Activated CD8-positive, alpha-beta T cell treated with anti-CD3 and anti-CD28 coated beads for 36 hours (primary cell): ENCODE measurements around the gene CUL3. TPM values are rescaled to one million over a fixed set of nuclear protein-coding genes. Genes with fewer than 3 reads are reported as not detected.

Source experiments
- ATAC-seq: fragments of 200-7000 bp; cut with Tn5 transposase; one replicate; pipeline ENCODE4 v1.10.0; 2021; ENCODE audit warnings: mild to moderate bottlenecking, moderate library complexity
- CTCF ChIA-PET: fragments of 350-600 bp; sonication (Branson Sonifier 250); formaldehyde crosslinking; loops from one replicate; lab custom pipeline; 2021; ENCODE audit warnings: antibody characterized with exemption; lab: Charles Lee
- POLR2A ChIA-PET: fragments of 350-600 bp; sonication (Branson Sonifier 250); formaldehyde crosslinking; loops from one replicate; lab custom pipeline; 2021; ENCODE audit warnings: antibody characterized with exemption; lab: Charles Lee
- DNase-seq: peaks from one replicate; pipeline ENCODE4 v3.0.0-alpha.2; 2020
- H3K27ac Mint-ChIP-seq: one replicate; pipeline ENCODE4 v1.8.0; 2021; ENCODE audit warnings: mild to moderate bottlenecking, mixed read lengths
- H3K27me3 Mint-ChIP-seq: one replicate; pipeline ENCODE4 v1.8.0; 2021; ENCODE audit warnings: mixed read lengths
- H3K36me3 Mint-ChIP-seq: one replicate; pipeline ENCODE4 v1.8.0; 2021; ENCODE audit warnings: low read depth, mixed read lengths
- H3K4me1 Mint-ChIP-seq: one replicate; pipeline ENCODE4 v1.8.0; 2021; ENCODE audit warnings: low read depth, mixed read lengths
- H3K4me3 Mint-ChIP-seq: one replicate; pipeline ENCODE4 v1.8.0; 2021; ENCODE audit warnings: mild to moderate bottlenecking, moderate library complexity, mixed read lengths
- H3K9me3 Mint-ChIP-seq: one replicate; pipeline ENCODE4 v1.8.0; 2021; ENCODE audit warnings: mixed read lengths
- CTCF ChIP-seq: fragments of 200-600 bp; IDR thresholded peaks from one replicate; pipeline ENCODE4 v1.8.0; 2022; ENCODE audit warnings: antibody characterized with exemption, mild to moderate bottlenecking
- intact Hi-C: fragments of 100-400 bp; cut with micrococcal nuclease; formaldehyde crosslinking; loops from one replicate; pipeline ENCODE4 v1.10.0; 2022
- total RNA-seq, 2 experiments: library from RNA; stranded (reverse); gene quantifications; one replicate each; pipeline ENCODE4 v1.2.3, GENCODE V29; 2021

The CUL3 gene
- total RNA-seq, 2 experiments from 2014 or later, result 75.0 to 76.7 TPM

- Mint-ChIP-seq H3K9me3 (no peaks in the 10 kb centered on the region), H3K27me3 (no peaks in the 10 kb centered on the region), H3K4me3 (no peak overlapping the region), H3K27ac (peak overlapping the region; percentile 51), H3K4me1 (peaks cover 69% of the 10 kb centered on the region), H3K36me3 (peaks cover 32% of the 10 kb centered on the region)
- ATAC-seq (no peak), DNase-seq (no peak)
- POLR2A ChIA-PET, result interaction anchor here (0.6 to 1.0 kb wide), 2 partner anchors 59 to 76 kb away, joined by 3 to 5 read pairs; no protein-coding TSS in a partner anchor
- no peak for TF ChIP-seq CTCF
- intact Hi-C loops, result loop anchor here (5.0 kb wide), 1 partner anchor 58 kb away; no protein-coding TSS in a partner anchor
- CTCF ChIA-PET, result interaction anchor here (0.7 to 1.5 kb wide), 2 partner anchors 11 to 31 kb away, joined by 3 to 6 read pairs; no protein-coding TSS in a partner anchor
Observed at GRCh38 chr2:224580248-224580647, 4.9 kb downstream of the CUL3 start.

- Mint-ChIP-seq H3K36me3 (peaks cover 32% of the 10 kb centered on the region), H3K27me3 (no peaks in the 10 kb centered on the region), H3K27ac (peak overlapping the region; percentile 51), H3K4me3 (peak overlapping the region; percentile 41), H3K4me1 (peaks cover 78% of the 10 kb centered on the region), H3K9me3 (no peaks in the 10 kb centered on the region)
- POLR2A ChIA-PET, result interaction anchor here (0.6 to 1.0 kb wide), 3 partner anchors 54 to 75 kb away, joined by 3 to 5 read pairs (median 3); no protein-coding TSS in a partner anchor
- ATAC-seq, result no peak
- no peak for TF ChIP-seq CTCF
- intact Hi-C loops, result no loop called here
- no peak for DNase-seq
- CTCF ChIA-PET, result interaction anchor here (0.7 to 1.5 kb wide), 3 partner anchors 10 to 609 kb away, joined by 3 to 6 read pairs (median 3); no protein-coding TSS in a partner anchor
Observed at GRCh38 chr2:224579411-224579810, 5.8 kb downstream of the CUL3 start.

- H3K36me3 Mint-ChIP-seq, result peaks cover 17% of the 10 kb centered on the region
- H3K4me3 Mint-ChIP-seq, result no peak overlapping the region
- H3K9me3 Mint-ChIP-seq, result no peaks in the 10 kb centered on the region
- ATAC-seq (no peak), DNase-seq (no peak)
- POLR2A ChIA-PET, result no interaction called here
- H3K4me1 Mint-ChIP-seq, result peaks cover 81% of the 10 kb centered on the region
- TF ChIP-seq CTCF, result no peak
- no peaks in the 10 kb centered on the region for H3K27me3 Mint-ChIP-seq
- intact Hi-C loops, result no loop called here
- CTCF ChIA-PET, result no interaction called here
- no peak overlapping the region for H3K27ac Mint-ChIP-seq
Observed at GRCh38 chr2:224577541-224577940, 7.6 kb downstream of the CUL3 start.

- Mint-ChIP-seq H3K27me3 (no peaks in the 10 kb centered on the region), H3K9me3 (no peaks in the 10 kb centered on the region), H3K4me1 (peaks cover 86% of the 10 kb centered on the region), H3K36me3 (peaks cover 11% of the 10 kb centered on the region), H3K4me3 (no peak overlapping the region), H3K27ac (peak overlapping the region; percentile 71)
- ChIA-PET CTCF (interaction anchor here (0.9 to 1.5 kb wide), 4 partner anchors 7 to 207 kb away, joined by 3 to 4 read pairs (median 3); no protein-coding TSS in a partner anchor), POLR2A (interaction anchor here (0.9 to 1.6 kb wide), 4 partner anchors 8 to 56 kb away, joined by 3 read pairs; partner anchors contain the start of gene CUL3)
- ATAC-seq (peak; percentile 73), DNase-seq (no peak)
- intact Hi-C loops, result no loop called here
- no peak for TF ChIP-seq CTCF
Observed at GRCh38 chr2:224576088-224576715, 9.0 kb downstream of the CUL3 start.
